Measurements from ENCODE around the gene CASZ1.

GRCh38 chr1:10687251-10687651 lies 109.2 kb downstream of the CASZ1 start:
- TF ChIP-seq POLR2AphosphoS5 (IDR thresholded peaks at IDR 0.05; ENCODE audit: low read depth) (no peak), REST (IDR thresholded peaks at IDR 0.05; ENCODE audit: insufficient replicate concordance, low read depth) (no peak)
- TF ChIP-seq, protein P1, sequence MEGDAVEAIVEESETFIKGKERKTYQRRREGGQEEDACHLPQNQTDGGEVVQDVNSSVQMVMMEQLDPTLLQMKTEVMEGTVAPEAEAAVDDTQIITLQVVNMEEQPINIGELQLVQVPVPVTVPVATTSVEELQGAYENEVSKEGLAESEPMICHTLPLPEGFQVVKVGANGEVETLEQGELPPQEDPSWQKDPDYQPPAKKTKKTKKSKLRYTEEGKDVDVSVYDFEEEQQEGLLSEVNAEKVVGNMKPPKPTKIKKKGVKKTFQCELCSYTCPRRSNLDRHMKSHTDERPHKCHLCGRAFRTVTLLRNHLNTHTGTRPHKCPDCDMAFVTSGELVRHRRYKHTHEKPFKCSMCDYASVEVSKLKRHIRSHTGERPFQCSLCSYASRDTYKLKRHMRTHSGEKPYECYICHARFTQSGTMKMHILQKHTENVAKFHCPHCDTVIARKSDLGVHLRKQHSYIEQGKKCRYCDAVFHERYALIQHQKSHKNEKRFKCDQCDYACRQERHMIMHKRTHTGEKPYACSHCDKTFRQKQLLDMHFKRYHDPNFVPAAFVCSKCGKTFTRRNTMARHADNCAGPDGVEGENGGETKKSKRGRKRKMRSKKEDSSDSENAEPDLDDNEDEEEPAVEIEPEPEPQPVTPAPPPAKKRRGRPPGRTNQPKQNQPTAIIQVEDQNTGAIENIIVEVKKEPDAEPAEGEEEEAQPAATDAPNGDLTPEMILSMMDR (IDR thresholded peaks at IDR 0.05; ENCODE audit: insufficient read depth, low read length): no peak
